GM21529 (cell line): ENCODE data around the gene CNTNAP2.

Experiments used
- ATAC-seq: cut with Tn5 transposase; IDR thresholded peaks from one replicate; pipeline ENCODE4 v1.9.1; 2021; ENCODE audit not compliant: unreplicated experiment

Gene CNTNAP2

GRCh38 chr7:147196481-147196880, 1079.9 kb downstream of the CNTNAP2 start:
- no peak for ATAC-seq

DNA sequence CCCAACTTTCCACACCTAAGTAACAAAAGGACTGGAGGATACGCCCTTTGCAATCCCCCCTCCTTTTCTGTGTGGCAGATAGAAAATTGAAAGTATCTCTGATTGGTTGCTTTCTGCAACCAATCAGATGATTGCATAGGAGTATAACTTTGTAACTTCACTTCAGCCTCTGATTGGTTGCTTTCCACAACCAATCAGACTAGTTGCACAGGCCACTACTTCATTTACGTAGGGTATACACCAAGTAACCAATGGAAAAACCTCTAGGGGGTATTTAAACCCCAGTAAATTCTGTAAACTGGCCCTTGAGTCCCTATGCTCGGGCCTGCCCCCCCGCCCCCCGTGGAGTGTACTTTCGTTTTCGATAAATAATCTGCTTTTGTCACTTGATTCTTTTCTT, 1080.4 kb downstream of the CNTNAP2 start:
- no peak for ATAC-seq

GRCh38 chr7:147199868-147200267, 1083.3 kb downstream of the CNTNAP2 start:
- no peak for ATAC-seq

DNA sequence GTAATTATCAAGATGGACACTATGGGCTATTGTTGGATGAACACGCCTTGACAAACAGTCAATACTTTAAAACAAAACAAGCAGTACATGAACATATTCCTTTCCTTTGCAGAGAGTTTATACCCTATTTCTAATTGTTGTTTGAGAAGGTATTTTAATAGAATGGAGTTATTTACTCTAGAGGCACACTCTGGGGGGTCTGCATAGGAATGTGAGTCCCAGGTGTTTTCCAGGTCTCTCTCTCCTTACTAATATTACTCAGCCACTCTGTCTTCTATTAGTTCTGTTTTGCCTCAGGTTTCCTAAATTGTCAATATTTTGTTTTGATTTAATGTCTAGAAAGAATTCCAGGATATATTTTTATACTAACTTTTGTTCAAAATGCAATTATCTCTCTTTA, 1091.4 kb downstream of the CNTNAP2 start:
- no peak for ATAC-seq

GRCh38 chr7:147231275-147231674, 1114.7 kb downstream of the CNTNAP2 start:
- no peak for ATAC-seq

DNA sequence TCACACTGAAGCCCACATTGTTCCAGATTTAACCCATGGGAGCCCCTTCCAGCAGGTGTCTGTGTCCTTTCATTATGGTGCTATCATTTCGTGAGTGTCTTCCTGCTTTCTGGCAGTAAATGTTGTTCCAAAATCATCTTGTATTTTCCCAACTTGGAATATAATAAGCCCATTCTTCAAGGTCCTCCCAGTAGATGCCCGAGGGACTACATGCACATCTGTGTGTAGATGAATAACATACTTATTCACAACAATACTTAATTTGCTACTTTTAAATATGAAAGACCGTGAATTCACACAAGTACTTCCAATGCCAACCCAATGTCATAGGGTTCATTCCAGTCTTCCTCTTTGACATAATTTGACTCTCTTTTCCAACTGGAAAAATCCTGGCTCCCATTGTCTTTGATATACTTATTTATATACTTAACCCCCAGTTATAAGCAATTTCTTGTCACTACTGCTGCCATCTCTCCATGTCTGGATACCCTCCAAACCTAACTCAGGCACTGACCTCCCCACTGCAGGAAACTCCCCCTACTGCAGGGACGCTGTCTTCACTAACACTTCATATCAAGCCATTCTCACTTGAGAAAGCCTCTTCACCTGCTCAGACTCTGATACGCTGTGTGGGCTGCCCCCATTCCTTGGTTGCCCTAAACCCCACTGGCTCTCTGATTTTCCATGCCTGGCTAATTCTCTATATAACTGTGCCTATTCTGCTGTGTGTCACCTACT, 1119.2 kb downstream of the CNTNAP2 start:
- ATAC-seq, result no peak

GRCh38 chr7:147240468-147240867, 1123.9 kb downstream of the CNTNAP2 start:
- no peak for ATAC-seq

DNA sequence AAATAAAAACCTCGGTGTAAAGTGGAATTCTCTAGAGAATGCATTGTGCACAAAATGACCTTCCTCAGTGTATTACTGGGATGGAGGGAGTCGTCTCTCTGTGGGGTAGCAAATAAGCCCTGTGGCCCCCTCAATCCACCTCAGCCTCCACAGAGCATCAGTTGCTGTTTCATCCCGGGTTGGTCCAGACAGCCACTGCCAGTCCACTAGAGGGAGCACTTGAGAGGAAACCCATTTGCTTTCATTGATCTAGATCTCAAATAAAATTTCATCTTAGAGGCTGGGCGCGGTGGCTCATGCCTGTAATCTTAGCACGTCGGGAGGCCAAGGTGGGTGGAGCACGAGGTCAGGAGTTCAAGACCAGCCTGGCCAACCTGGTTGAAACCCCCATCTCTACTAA, 1128.7 kb downstream of the CNTNAP2 start:
- no peak for ATAC-seq

DNA sequence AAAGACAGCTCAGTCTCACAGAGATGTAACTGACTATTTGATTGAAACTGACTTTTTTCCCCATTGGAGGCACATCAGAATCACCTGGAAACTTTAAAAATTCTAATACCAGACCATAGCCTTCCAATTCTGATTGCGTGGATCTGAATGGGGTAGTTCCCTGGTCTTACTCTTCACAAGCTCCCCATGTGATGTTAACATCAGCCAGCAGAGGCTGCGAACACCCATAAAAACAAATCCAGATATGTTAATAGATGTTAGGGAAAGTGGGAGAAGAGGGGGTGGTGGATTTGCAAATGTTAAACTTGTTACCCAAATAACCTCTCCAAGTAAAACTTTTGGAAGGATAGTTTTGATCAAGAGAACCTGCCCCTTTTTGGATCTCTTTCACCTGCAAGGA, 1133.4 kb downstream of the CNTNAP2 start:
- ATAC-seq, result no peak

DNA sequence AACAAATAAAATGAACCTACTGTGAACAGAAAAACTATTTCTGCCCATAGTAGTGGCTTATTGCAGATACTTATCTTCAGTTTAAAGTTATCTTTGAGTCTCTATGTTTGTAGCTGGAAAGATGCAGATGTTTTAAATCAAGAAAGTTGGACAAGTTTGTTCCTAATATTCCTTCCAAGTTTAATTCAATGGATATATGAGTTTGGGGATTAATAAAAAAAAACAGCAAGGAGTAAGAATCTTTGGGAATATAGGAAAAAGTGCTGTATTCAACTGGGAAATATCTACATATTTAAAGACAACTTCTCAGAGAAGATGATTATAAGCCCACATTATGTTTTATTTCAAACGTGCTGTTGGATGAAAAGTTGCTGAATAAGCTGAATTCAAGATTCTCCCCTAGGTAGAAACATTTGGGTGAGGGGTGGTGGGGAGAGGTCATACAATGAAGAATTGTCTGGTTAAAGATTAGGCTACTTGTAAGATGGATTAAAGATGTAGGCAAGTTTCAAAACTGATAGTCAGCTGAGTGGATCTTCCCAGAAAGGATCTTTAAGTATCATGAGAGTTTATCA, 1135.2 kb downstream of the CNTNAP2 start:
- no peak for ATAC-seq

DNA sequence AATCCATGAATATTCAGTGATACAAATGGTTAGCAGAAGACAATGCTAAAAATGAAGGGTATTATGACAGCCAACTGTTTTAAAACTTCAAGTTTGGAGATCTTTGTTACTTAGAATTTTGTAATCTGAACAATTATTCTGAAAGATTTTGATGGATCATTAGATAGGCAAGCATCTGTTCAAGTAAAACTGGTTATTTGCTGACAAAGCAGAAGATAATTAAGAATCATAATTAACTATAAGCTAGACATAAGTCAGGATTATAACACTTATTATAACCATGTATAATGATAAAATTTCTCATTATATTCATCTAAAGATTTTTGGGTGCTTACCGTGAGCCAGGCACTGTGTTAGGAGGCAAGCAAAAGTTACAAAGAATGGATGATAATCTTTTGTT, 1145.1 kb downstream of the CNTNAP2 start:
- no peak for ATAC-seq

DNA sequence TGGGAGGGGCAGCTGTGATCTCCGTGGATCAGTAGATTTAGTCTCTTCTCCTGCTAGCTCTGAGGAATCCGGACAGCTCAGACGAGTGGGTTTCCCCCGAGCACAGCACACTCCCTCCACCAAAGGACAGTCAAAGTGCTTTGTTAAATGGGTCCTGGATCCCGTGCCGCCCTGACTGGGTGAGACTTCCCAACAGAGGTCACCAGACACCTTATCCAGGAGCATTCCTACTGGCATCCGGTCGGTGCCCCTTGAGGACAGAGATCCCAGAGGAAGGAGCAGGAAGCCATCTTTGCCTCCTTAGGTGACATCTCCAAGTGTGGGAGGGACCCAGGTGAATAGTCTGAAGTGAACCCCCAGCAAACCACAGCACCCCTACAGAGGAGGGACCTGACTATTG, 1148.9 kb downstream of the CNTNAP2 start:
- ATAC-seq, result no peak

DNA sequence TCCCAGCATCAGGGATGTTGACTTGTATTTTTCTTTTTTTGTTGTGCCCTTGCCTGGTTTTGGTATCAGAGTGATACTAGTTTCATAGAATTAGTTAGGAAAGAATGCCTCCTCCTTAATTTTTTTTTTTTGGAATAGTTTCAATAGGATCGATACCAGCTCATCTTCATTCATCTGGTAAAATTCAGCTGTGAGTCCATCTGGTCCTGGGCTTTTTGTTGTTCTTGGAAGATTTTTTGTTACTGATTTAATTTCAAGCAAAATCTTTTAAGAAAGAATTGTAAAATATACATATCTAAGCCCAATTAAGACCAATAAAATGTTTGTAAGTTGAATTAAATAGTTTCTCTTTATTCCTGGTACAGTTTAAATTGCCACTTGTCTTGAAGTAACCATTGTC, 1159.5 kb downstream of the CNTNAP2 start:
- no peak for ATAC-seq

- ATAC-seq, result no peak
Observed at GRCh38 chr7:147276783-147277370, 1160.3 kb downstream of the CNTNAP2 start.

DNA sequence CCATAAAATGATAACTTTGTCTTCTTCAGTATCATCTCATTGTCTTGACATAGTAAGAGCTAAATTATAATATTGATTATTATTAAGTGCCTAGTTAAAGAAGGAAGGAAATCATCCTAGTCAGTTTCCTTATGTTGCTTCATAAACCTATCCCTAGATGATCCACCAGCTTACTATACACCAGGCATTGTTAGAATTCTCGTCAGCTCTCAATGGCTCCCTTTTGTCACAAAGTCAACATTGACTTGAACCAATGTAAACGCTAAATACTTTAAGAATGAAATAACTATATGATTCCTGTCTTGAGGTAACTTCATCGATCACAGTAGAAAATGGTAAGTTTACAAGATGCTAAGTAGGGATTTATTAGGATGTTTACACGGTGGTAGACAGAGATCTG, 1162.9 kb downstream of the CNTNAP2 start:
- ATAC-seq, result no peak

DNA sequence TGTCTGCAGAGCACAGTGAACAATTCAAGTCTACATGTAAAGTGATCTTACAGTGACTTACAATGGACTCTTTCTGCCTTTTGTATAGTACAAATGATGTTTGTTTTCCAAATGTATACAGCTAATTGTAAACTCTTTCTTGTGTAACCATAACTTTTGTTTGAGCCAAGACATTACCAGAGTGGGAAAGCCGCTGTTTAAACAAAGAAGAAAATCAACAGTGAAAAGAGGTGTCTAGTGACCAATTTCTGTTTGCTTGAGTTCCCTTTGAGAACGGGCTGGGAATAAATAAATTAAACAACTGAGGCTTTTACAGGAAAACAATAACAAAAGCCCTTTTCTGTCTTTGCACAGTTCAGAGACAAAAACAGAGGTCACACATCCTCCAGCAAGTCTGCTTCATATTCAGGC, 1163.4 kb downstream of the CNTNAP2 start:
- ATAC-seq, result no peak

DNA sequence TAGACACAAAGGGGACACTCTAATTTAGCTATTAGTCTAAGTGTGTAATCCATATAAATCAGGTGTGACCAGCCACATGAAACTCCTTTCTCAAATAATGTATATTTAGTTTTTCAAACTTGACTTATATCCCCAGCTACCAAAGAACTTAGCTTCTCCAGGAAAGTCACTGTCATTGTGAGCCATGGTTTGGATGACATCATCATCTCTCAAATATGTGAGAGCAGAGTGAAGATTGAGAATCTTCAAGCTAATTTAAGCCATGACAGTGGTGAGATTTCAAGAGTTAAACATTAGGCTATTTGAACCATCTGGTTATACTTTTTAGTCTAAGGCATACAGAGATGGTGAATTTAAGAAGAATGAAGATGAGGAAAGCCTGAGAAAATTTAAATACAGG, 1165.6 kb downstream of the CNTNAP2 start:
- no peak for ATAC-seq

GRCh38 chr7:147296201-147296600, 1179.6 kb downstream of the CNTNAP2 start:
- ATAC-seq, result no peak

DNA sequence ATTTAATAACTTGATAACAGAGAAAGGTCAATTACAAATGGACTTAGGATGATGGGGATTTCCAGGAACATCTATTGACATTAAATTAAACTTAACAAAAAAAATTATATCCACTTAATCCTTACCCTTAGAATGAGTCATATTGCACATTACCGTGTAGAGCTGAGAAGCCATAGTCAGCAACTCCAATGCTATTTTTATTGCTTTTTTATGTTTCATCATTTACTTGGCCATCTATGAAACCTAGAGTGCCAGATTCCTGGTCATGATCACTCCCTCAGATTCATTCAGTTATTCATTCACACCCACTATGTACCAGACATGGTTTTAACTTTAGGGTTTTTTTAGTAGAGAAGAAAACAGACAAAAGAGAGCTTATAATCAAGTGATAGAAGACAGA, 1180.4 kb downstream of the CNTNAP2 start:
- ATAC-seq, result no peak

- no peak for ATAC-seq
Observed at GRCh38 chr7:147298611-147299043, 1182.0 kb downstream of the CNTNAP2 start.

DNA sequence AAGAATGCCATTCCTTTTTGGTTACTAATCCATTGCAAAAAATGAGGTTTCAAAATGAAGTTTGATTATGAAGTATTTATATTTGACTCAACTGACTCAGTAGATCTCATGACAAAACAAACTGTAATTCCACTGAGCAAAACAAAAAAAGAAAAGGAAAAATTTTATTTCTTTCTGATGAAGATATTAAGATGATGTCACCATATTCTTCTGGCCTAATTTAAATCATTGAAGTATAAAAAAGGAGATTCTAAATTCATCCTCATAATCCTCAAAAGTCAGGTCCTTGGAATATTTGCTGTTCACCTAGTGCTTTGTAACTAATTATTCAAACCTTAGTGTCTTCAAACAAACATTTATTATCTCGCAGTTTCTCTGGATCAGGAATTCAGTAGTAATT, 1183.7 kb downstream of the CNTNAP2 start:
- no peak for ATAC-seq

- no peak for ATAC-seq
Observed at GRCh38 chr7:147304376-147304775, 1187.8 kb downstream of the CNTNAP2 start.

- ATAC-seq, result no peak
Observed at GRCh38 chr7:147305827-147306226, 1189.2 kb downstream of the CNTNAP2 start.
